Osteoblast (primary cell): ENCODE measurements around the gene CTRL. TPM values are rescaled to one million over a fixed set of nuclear protein-coding genes. Genes with fewer than 3 reads are reported as not detected.
"Not testable (repeated sequence)": the region's sequence is repeated elsewhere in the genome, so short reads cannot be mapped to it uniquely, and the experiment has no call there.

Experiments used
- DNase-seq: peaks from one replicate; pipeline ENCODE4 v3.0.0; 2011; ENCODE audit warnings: low spot score, mixed read lengths; ENCODE audit not compliant: insufficient read length; ENCODE audit errors: missing footprints
- H2AFZ ChIP-seq: 2 replicates; pipeline ENCODE4 v1.6.0; 2011; ENCODE audit warnings: mild to moderate bottlenecking, low read length
- H3K27ac ChIP-seq: 2 replicates; pipeline ENCODE4 v1.5.1; 2011; ENCODE audit warnings: mild to moderate bottlenecking, low read depth, low read length, moderate library complexity
- H3K27me3 ChIP-seq: 2 replicates; pipeline ENCODE4 v1.6.0; 2012; ENCODE audit warnings: mild to moderate bottlenecking, control low read depth, inconsistent platforms, low read length, moderate library complexity; ENCODE audit not compliant: insufficient read depth
- H3K36me3 ChIP-seq: 2 replicates; pipeline ENCODE4 v1.5.1; 2011; ENCODE audit warnings: mild to moderate bottlenecking, low read length, control low read depth, moderate library complexity; ENCODE audit not compliant: insufficient read depth
- H3K4me1 ChIP-seq: 2 replicates; pipeline ENCODE4 v1.5.1; 2011; ENCODE audit warnings: mild to moderate bottlenecking, low read length, control low read depth, moderate library complexity; ENCODE audit not compliant: insufficient read depth
- H3K4me2 ChIP-seq: 2 replicates; pipeline ENCODE4 v1.6.0; 2011; ENCODE audit warnings: mild to moderate bottlenecking, low read length; ENCODE audit not compliant: insufficient read depth
- H3K4me3 ChIP-seq: fragments of 200-600 bp; sonication (generic); 3 replicates; pipeline ENCODE4 v1.5.1; 2012; ENCODE audit warnings: mild to moderate bottlenecking, low read length, inconsistent platforms; ENCODE audit not compliant: insufficient read depth
- H3K79me2 ChIP-seq: 2 replicates; pipeline ENCODE4 v1.6.0; 2012; ENCODE audit warnings: mild to moderate bottlenecking, low read length, control low read depth, inconsistent platforms; ENCODE audit not compliant: insufficient read depth
- H3K9me3 ChIP-seq: 2 replicates; pipeline ENCODE4 v1.5.1; 2011; ENCODE audit warnings: low read depth, low read length, control low read depth
- H4K20me1 ChIP-seq: 2 replicates; pipeline ENCODE4 v1.6.0; 2012; ENCODE audit warnings: mild to moderate bottlenecking, low read length, control low read depth; ENCODE audit not compliant: insufficient read depth
- total RNA-seq: library from RNA; depleted of rRNA; stranded (reverse); fragments of >200 nt; gene quantifications from 2 replicates; pipeline ENCODE4 v1.2.3, GENCODE V29; 2012
- TF ChIP-seq, protein P1 (sequence below): IDR thresholded peaks from 2 replicates; pipeline ENCODE4 v1.5.1; 2011; ENCODE audit warnings: mild to moderate bottlenecking, low read depth, low read length, moderate library complexity; ENCODE audit errors: extremely low read depth

Gene CTRL
- total RNA-seq, 1 donor = 0.36 TPM

DNA sequence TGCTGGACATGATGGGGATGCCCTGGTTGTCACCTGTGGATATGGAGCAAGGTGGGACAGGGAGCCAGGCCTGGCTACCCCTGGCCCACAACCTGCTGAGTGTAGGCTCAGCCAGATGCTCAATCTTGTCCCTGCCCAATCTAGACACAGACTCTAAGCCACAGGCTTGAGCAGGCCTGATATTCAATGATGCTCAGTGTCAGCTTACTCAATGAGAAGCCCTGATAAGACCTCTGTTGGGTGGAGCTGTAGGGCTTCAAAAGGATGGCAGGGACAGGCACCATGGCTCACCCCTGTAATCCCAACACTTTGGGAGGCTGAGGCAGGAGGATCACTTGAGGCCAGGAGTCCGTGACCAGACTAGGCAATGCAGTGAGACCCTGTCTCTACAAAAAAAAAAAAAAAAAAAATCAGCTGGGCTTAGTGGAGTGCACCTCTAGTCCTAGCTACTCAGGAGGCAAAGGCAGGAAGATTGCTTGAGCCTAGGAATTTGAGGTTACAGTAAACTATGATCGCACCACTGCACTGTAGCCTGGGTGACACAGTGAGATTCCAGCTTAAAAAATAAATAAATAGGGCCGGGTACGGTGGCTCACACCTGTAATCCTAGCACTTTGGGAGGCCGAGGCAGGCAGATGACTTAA lies 8.9 kb upstream of the CTRL start:
- DNase-seq = peak; percentile 45
- Histone ChIP-seq H3K36me3 (peaks cover 66% of the 10 kb centered on the region), H4K20me1 (peaks cover 27% of the 10 kb centered on the region)

DNA sequence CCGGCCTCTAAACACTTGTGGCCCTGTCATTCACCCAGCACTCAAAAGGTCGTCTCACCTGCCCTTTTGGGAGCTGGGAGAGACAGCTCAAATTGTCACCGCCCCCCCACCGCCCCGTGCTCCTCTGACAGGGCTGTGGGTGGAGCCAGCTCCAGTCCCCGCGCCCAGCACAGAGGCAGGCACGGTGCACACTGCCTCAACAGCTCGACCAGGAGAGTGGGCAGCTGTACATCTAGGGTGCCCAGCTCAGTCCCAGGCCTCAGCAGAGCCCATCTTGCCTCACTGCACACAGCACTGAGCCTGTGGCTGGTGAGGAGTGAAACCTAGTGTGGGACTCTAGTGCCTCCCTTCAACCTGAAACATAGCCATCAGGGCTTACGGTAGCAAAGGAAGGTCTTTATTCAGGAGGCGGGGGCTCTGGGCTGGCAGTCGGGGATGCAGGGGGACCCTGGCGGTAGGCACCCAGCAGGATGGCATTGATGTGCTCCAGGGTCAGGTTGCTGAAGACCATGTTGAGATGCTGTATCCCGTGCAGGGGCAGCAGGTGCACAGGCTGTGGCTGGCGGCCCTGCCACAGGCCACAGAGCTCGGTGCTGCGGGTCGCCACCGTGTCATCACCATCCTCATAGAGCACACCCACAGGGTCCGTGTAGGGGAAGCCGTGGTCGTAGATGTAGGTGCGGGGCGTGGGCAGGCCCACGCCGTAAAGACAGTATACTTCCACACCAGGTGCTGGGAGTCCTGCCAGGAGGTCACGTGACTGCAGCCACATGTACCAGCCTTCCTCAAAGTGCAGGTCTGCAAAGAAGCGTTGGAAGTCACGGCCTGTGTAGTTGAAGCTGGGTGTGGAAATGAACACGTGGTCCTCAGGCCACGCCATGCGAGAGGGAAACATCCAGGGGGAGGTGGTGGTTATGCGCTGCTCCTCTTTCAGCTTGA lies 8.1 kb upstream of the CTRL start:
- Histone ChIP-seq H3K4me1 (peaks cover 16% of the 10 kb centered on the region), H3K27ac (no peak overlapping the region), H3K4me2 (no peak overlapping the region), H3K36me3 (peaks cover 58% of the 10 kb centered on the region), H2AFZ (no peak overlapping the region), H4K20me1 (peaks cover 22% of the 10 kb centered on the region), H3K79me2 (peaks cover 37% of the 10 kb centered on the region), H3K9me3 (no peaks in the 10 kb centered on the region), H3K27me3 (no peaks in the 10 kb centered on the region), H3K4me3 (no peak overlapping the region)
- peak; percentile 73 for DNase-seq
- TF ChIP-seq, protein P1, sequence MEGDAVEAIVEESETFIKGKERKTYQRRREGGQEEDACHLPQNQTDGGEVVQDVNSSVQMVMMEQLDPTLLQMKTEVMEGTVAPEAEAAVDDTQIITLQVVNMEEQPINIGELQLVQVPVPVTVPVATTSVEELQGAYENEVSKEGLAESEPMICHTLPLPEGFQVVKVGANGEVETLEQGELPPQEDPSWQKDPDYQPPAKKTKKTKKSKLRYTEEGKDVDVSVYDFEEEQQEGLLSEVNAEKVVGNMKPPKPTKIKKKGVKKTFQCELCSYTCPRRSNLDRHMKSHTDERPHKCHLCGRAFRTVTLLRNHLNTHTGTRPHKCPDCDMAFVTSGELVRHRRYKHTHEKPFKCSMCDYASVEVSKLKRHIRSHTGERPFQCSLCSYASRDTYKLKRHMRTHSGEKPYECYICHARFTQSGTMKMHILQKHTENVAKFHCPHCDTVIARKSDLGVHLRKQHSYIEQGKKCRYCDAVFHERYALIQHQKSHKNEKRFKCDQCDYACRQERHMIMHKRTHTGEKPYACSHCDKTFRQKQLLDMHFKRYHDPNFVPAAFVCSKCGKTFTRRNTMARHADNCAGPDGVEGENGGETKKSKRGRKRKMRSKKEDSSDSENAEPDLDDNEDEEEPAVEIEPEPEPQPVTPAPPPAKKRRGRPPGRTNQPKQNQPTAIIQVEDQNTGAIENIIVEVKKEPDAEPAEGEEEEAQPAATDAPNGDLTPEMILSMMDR = no peak

More for the DNA sequence above, 8.9 kb upstream of the CTRL start:
- Histone ChIP-seq H3K79me2 (peaks cover 34% of the 10 kb centered on the region), H3K27me3 (no peaks in the 10 kb centered on the region), H3K4me1 (peaks cover 8% of the 10 kb centered on the region), H3K4me3 (no peak overlapping the region), H3K4me2 (no peak overlapping the region), H2AFZ (no peak overlapping the region), H3K27ac (no peak overlapping the region), H3K9me3 (no peaks in the 10 kb centered on the region)
- TF ChIP-seq, protein P1 = no peak

DNA sequence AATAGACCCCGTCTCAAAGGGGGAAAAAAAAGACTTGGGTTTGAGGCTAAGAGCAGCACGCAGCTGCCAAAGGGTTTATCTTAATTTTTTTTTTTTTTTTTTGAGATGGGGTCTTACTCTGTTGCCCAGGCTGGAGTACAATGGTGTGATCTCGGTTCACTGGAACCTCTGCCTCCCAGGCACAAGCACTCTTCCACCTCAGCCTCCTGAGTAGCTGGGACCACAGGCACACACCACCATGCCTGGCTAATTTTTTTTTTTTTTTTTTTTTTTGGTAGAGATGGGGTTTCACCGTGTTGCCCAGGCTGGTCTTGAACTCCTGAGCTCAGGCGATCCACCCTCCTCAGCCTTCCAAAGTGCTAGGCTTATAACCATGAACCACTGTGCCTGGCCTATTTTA lies 6.1 kb upstream of the CTRL start:
- peak overlapping the region; percentile 91 for H3K4me2 ChIP-seq
- not testable (repeated sequence) for H3K27me3 ChIP-seq, H2AFZ ChIP-seq, H3K9me3 ChIP-seq, H3K27ac ChIP-seq, H3K4me3 ChIP-seq, DNase-seq
- peaks cover 43% of the 10 kb centered on the region for H3K36me3 ChIP-seq
- peaks cover 35% of the 10 kb centered on the region for H3K79me2 ChIP-seq
- peaks cover 15% of the 10 kb centered on the region for H4K20me1 ChIP-seq
- H3K4me1 ChIP-seq = peaks cover 21% of the 10 kb centered on the region

GRCh38 chr16:67936880-67937605 lies 5.4 kb upstream of the CTRL start:
- TF ChIP-seq, protein P1 = no peak
- Histone ChIP-seq H4K20me1 (peaks cover 12% of the 10 kb centered on the region), H3K36me3 (peaks cover 36% of the 10 kb centered on the region), H3K79me2 (peaks cover 33% of the 10 kb centered on the region), H3K4me1 (peaks cover 21% of the 10 kb centered on the region), H3K27me3 (no peaks in the 10 kb centered on the region), H3K9me3 (no peaks in the 10 kb centered on the region), H2AFZ (no peak overlapping the region), H3K27ac (peak overlapping the region; percentile 38), H3K4me3 (peak overlapping the region; percentile 100), H3K4me2 (peak overlapping the region; percentile 91)
- peak; percentile 84 for DNase-seq
